Fibroblast of pulmonary artery (primary cell): Measurements from ENCODE around the gene BUD31.
"Not testable (repeated sequence)": the region's sequence is repeated elsewhere in the genome, so short reads cannot be mapped to it uniquely, and the experiment has no call there.

Experiments used
- DNase-seq: peaks from one replicate; pipeline ENCODE4 v3.0.0-alpha.2; 2010; ENCODE audit warnings: low read depth
- H3K4me3 ChIP-seq: replicated peaks from 2 replicates; pipeline ENCODE4 v1.5.1; 2011; ENCODE audit warnings: low read depth, mild to moderate bottlenecking, control low read depth, low read length, moderate library complexity
- TF ChIP-seq, protein P1 (sequence below): IDR thresholded peaks from 2 replicates; pipeline ENCODE4 v1.5.1; 2011; ENCODE audit warnings: mild to moderate bottlenecking, control low read depth, low read length, inconsistent platforms; ENCODE audit errors: missing control alignments

The BUD31 gene

DNA sequence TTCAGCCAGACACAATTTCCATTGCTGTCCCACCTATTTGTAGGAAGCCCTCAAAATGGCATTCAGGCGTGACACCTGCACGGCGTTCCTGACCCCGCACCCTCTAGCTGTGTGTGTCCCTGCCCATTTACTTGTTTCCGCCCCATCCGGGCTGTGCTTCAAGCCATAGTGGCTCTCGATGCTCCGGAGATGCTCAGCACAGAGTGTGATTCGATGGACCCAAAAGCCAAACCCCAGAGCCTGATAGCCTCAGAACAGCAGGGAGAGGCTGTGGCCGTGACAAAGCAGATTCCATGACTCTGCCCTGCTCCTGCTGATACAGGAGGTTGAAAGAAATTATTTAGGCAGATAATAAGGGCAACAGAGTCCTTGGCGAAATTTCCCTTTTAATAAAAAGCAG is 13.4 kb downstream of the BUD31 start:
- no peak overlapping the region for H3K4me3 ChIP-seq
- TF ChIP-seq, protein P1, sequence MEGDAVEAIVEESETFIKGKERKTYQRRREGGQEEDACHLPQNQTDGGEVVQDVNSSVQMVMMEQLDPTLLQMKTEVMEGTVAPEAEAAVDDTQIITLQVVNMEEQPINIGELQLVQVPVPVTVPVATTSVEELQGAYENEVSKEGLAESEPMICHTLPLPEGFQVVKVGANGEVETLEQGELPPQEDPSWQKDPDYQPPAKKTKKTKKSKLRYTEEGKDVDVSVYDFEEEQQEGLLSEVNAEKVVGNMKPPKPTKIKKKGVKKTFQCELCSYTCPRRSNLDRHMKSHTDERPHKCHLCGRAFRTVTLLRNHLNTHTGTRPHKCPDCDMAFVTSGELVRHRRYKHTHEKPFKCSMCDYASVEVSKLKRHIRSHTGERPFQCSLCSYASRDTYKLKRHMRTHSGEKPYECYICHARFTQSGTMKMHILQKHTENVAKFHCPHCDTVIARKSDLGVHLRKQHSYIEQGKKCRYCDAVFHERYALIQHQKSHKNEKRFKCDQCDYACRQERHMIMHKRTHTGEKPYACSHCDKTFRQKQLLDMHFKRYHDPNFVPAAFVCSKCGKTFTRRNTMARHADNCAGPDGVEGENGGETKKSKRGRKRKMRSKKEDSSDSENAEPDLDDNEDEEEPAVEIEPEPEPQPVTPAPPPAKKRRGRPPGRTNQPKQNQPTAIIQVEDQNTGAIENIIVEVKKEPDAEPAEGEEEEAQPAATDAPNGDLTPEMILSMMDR, result no peak
- DNase-seq, result no peak

- DNase-seq, result no peak
- no peak overlapping the region for H3K4me3 ChIP-seq
- TF ChIP-seq, protein P1, result no peak
Observed at GRCh38 chr7:99422625-99423024, 13.9 kb downstream of the BUD31 start.

DNA sequence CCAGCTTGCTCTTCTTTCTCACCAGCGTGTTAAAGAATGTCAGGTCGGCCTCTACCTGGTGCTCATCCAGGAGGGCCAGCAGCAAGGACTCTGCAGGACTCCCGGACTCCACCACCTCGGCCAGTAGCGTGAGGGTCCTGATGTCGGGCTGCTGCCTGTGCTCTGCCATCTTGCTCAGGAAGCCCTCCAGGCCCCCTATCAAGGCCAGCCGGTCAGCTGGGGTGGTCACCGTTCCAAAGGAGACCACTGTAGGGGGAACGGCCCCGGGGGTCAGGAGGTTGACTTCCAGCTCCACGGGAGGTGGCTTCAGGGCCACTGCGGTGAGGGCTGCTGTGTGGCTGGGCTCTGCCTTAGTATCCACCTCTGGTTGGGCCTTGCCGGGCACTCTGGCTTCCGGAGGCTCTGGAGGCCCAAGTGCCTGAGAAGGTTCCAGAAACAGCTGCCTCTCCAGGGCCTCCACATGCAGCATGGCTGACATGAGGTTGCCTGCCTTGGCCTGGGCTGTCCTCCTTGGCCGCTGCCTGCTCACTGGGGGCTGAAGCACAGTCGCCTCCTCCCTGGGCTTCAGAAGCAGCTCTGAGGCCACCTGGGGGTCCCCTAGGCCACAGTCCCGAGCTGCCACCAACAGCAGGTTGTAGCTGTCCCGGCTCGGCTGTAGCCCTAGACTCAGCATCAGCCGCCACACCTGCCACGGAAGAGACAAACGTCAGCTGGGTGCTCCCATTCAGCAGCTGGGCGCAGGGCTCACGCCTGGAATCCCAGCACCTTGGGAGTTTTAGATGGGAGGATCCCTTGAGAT is 16.4 kb downstream of the BUD31 start:
- no peak for DNase-seq
- no peak overlapping the region for H3K4me3 ChIP-seq
- TF ChIP-seq, protein P1, result no peak

DNA sequence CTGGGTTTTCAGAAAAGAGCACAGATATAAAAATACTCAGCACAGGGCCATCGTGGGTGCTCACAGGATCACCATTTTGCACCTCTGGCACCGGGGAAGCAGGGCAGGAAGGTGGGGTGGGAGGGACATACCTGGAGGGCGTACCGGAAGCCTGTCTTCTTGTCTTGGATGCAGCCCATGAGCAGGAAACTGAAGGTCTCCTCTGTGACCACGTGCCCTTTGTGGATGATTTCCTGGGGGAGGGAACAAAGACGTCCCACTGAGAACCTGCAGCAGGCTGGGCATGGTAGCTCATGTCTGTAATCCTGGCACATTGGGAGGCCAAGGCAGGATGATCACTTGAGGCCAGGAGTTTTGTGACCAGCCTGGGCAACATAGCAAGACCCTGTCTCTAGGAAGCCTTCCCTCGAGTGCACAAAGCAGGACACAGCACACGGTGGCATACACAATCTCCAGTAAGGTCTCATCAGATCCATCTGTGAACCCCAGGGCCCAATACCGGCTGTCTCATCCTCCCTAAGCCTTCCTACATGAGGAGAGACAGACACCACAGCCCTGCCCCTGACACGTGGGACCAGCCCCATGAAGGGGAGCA is 20.3 kb downstream of the BUD31 start:
- no peak overlapping the region for H3K4me3 ChIP-seq
- TF ChIP-seq, protein P1, result no peak
- DNase-seq, result no peak

DNA sequence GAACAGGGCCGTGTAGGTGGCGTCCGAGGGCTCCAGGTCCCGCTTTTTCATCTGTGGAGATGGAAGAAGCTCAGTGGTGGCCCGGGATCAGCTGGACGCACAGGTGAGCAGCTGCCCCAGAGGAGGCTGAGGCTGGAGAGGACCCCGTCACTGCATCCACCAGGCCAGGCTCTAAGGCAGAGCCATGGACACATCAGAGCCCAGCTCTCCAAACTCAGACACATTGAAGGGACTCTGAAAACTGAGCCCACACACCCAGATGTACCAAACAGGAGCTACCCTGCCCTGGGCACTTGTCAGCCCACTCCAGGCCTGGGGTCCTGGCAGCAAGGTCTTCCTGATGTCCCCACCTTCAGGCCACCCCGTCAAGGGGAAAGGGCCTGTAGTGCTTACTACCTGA is 21.0 kb downstream of the BUD31 start:
- DNase-seq, result no peak
- TF ChIP-seq, protein P1, result no peak

GRCh38 chr7:99431756-99432540 is 23.2 kb downstream of the BUD31 start:
- DNase-seq, H3K4me3 ChIP-seq: not testable (repeated sequence)

More for the DNA sequence above, 21.0 kb downstream of the BUD31 start:
- H3K4me3 ChIP-seq, result no peak overlapping the region

GRCh38 chr7:99433158-99433557 is 24.4 kb downstream of the BUD31 start:
- DNase-seq, result no peak
- H3K4me3 ChIP-seq, result no peak overlapping the region
- TF ChIP-seq, protein P1, result no peak
